Heart left ventricle (tissue), 13 donors: ENCODE results near the gene NT5C3B.

Source experiments
- CTCF ChIP-seq, 12 donors: fragments of 200-600 bp; sonication (generic) in 4 of 12; IDR thresholded peaks; one replicate each; pipeline versions ENCODE4 v1.5.0 to v1.8.0; 2018 to 2022; ENCODE audit warnings: antibody characterized with exemption in 12 of 12, mild to moderate bottlenecking in 5 of 12
- POLR2A ChIP-seq, 2 donors: fragments of 450-650 bp; IDR thresholded peaks; one replicate each; pipeline ENCODE4 v1.6.1; 2017; ENCODE audit warnings: antibody characterized with exemption in 2 of 2, mild to moderate bottlenecking in 2 of 2, moderate library complexity in 2 of 2
- donor health status: ischemic (EF 13 %, LVEDD 7.1; RV severe dilation, severe dysfunction).
- donor health status: DM: no; HTN: yes; CAD: no.
- donor health status: DM: no; HTN: no; CAD: no.
- donor health status: ischemic (EF 25% LVEDD 6.9; RV normal size, moderate dysfunction).
- donor health status: ischemic (EF 25% LVEDD 5.7; RV mildly dilated, moderate dysfunction).
- donor health status: ischemic (EF 35%, LVEDD 5.7; RV mildly dilated, moderate dysfunction).
- donor health status: nonischemic (EF 11% LVEDD 7.7; RV severe dilation, severe dysfunction).
- donor health status: DM: yes; HTN: yes; CAD: no.
- donor health status: PGD.
- donor health status: ischemic (EF 29% LVEDD 5.4; RV normal size, mild dysfunction).
- donor health status: nonischemic (EF 23%, LVEDD 6.1; RV moderate dilation, normal function).

GRCh38 chr17:41813152-41813680 lies 22.8 kb downstream of the NT5C3B start:
- TF ChIP-seq CTCF (IDR thresholded peaks at IDR 0.05) (no peak), POLR2A (IDR thresholded peaks at IDR 0.05) (no peak)
